ENCODE data around the gene KIAA0513.

KIAA0513 gene

GRCh38 chr16:85092309-85092708 is 64.7 kb downstream of the KIAA0513 start:
- TF ChIP-seq CTCF (conservative IDR thresholded peaks at IDR 0.05; ENCODE audit: low read depth): no peak
- POLR2A ChIA-PET (ENCODE audit: low non-redundant PET): interaction anchor here (0.5 to 0.7 kb wide), 2 partner anchors 218 to 325 kb away, joined by 4 to 14 read pairs; no protein-coding TSS in a partner anchor
- CTCF ChIA-PET: interaction anchor here (0.6 kb wide), 1 partner anchor 11 kb away, joined by 3 read pairs; no protein-coding TSS in a partner anchor
- H3K27ac ChIP-seq: no peak overlapping the region
- no peak for DNase-seq (ENCODE audit: low spot score)

- CTCF ChIA-PET: no interaction called here
- H3K27ac ChIP-seq: no peak overlapping the region
- TF ChIP-seq CTCF (conservative IDR thresholded peaks at IDR 0.05; ENCODE audit: low read depth): no peak
- POLR2A ChIA-PET (ENCODE audit: low non-redundant PET): no interaction called here
- DNase-seq (ENCODE audit: low spot score): no peak
Measured at GRCh38 chr16:85092851-85093250, 65.3 kb downstream of the KIAA0513 start.

GRCh38 chr16:85093705-85094104 is 66.1 kb downstream of the KIAA0513 start:
- TF ChIP-seq CTCF (conservative IDR thresholded peaks at IDR 0.05; ENCODE audit: low read depth): no peak
- H3K27ac ChIP-seq: no peak overlapping the region
- no peak for DNase-seq (ENCODE audit: low spot score)
- POLR2A ChIA-PET (ENCODE audit: low non-redundant PET): no interaction called here
- CTCF ChIA-PET: no interaction called here

GRCh38 chr16:85094176-85094805 is 66.7 kb downstream of the KIAA0513 start:
- no peak for TF ChIP-seq CTCF (conservative IDR thresholded peaks at IDR 0.05; ENCODE audit: low read depth)
- ChIA-PET CTCF (no interaction called here), POLR2A (ENCODE audit: low non-redundant PET) (no interaction called here)
- no peak overlapping the region for H3K27ac ChIP-seq
- no peak for DNase-seq (ENCODE audit: low spot score)

GRCh38 chr16:85094812-85095211 is 67.2 kb downstream of the KIAA0513 start:
- DNase-seq (ENCODE audit: low spot score): no peak
- CTCF ChIA-PET: no interaction called here
- no peak overlapping the region for H3K27ac ChIP-seq
- POLR2A ChIA-PET (ENCODE audit: low non-redundant PET): no interaction called here
- no peak for TF ChIP-seq CTCF (conservative IDR thresholded peaks at IDR 0.05; ENCODE audit: low read depth)

GRCh38 chr16:85096921-85097320 is 69.3 kb downstream of the KIAA0513 start:
- no peak for TF ChIP-seq CTCF (conservative IDR thresholded peaks at IDR 0.05; ENCODE audit: low read depth)
- POLR2A ChIA-PET (ENCODE audit: low non-redundant PET): no interaction called here
- CTCF ChIA-PET: interaction anchor here (1.5 to 1.9 kb wide), 2 partner anchors 10 to 18 kb away, joined by 4 to 11 read pairs; no protein-coding TSS in a partner anchor
- DNase-seq (ENCODE audit: low spot score): no peak
- H3K27ac ChIP-seq: no peak overlapping the region

Measured in RWPE1 (cell line).